H1 (cell line): ENCODE results near the gene ARL5C.

Experiments
- CBX8 ChIP-seq: fragments of 300-800, 300-1000 bp; sonication (generic); IDR thresholded peaks from 2 replicates; pipeline ENCODE4 v1.7.1; 2016; ENCODE audit warnings: low read depth, low read length, borderline replicate concordance
- EP300 ChIP-seq, 2 experiments: IDR thresholded peaks; 1 replicate in 1 of 2; 2 replicates in 1 of 2; pipeline ENCODE4 v1.6.1; 2011 to 2012; ENCODE audit warnings: low read depth in 2 of 2, low read length in 2 of 2, mild to moderate bottlenecking in 2 of 2, borderline replicate concordance in 1 of 2, inconsistent platforms in 1 of 2, moderate library complexity in 1 of 2
- FOSL1 ChIP-seq: IDR thresholded peaks from 2 replicates; pipeline ENCODE4 v1.6.1; 2011; ENCODE audit warnings: mild to moderate bottlenecking, low read depth, low read length, moderate library complexity; ENCODE audit not compliant: insufficient read depth
- HDAC6 ChIP-seq: IDR thresholded peaks from one replicate; pipeline ENCODE4 v1.7.1; 2012; ENCODE audit warnings: low read depth, mild to moderate bottlenecking, inconsistent platforms, low read length, moderate library complexity
- KDM1A ChIP-seq: fragments of 200-600, 300-600 bp; sonication (generic); IDR thresholded peaks from 2 replicates; pipeline ENCODE4 v1.7.1; 2016; ENCODE audit warnings: mild to moderate bottlenecking, low read length, borderline replicate concordance
- POLR2AphosphoS5 ChIP-seq: IDR thresholded peaks from 2 replicates; pipeline ENCODE4 v1.6.1; 2011; ENCODE audit warnings: low read depth, low read length
- SAP30 ChIP-seq: fragments of 300-600 bp; sonication (generic); IDR thresholded peaks from 2 replicates; pipeline ENCODE4 v1.7.1; 2012; ENCODE audit warnings: low read length, moderate library complexity, mild to moderate bottlenecking, inconsistent platforms; ENCODE audit not compliant: insufficient read depth, insufficient replicate concordance
- SP1 ChIP-seq: IDR thresholded peaks from 2 replicates; pipeline ENCODE4 v1.6.1; 2011; ENCODE audit warnings: low read depth, low read length
- SP2 ChIP-seq: IDR thresholded peaks from 2 replicates; pipeline ENCODE4 v1.6.1; 2012; ENCODE audit warnings: mild to moderate bottlenecking, low read length, inconsistent platforms
- TBP ChIP-seq: IDR thresholded peaks from 2 replicates; pipeline ENCODE4 v1.6.1; 2011; ENCODE audit warnings: low read depth, low read length, improper control_type of control experiment
- USF2 ChIP-seq: IDR thresholded peaks from 2 replicates; pipeline ENCODE4 v1.6.1; 2011; ENCODE audit warnings: low read length, improper control_type of control experiment
- YY1 ChIP-seq: IDR thresholded peaks from 2 replicates; pipeline ENCODE4 v1.6.1; 2011; ENCODE audit warnings: low read depth, mild to moderate bottlenecking, low read length
- TF ChIP-seq, protein P1 (sequence below), 3 experiments: IDR thresholded peaks; 1 replicate in 2 of 3; 2 replicates in 1 of 3; pipeline versions ENCODE4 v1.5.1 to v1.6.1; 2011; ENCODE audit warnings: low read length in 3 of 3, mild to moderate bottlenecking in 3 of 3, inconsistent platforms in 2 of 3, low read depth in 1 of 3, moderate library complexity in 1 of 3; ENCODE audit not compliant: insufficient read depth in 1 of 3; ENCODE audit errors: control extremely low read depth in 1 of 3
- TF ChIP-seq, protein P2 (sequence below): IDR thresholded peaks from 2 replicates; pipeline ENCODE4 v1.6.1; 2012; ENCODE audit warnings: inconsistent platforms

GRCh38 chr17:39174920-39175694 is 9.1 kb upstream of the ARL5C start:
- TF ChIP-seq KDM1A (no peak), TBP (no peak; the same call in 1 of the 2 replicates), EP300 (IDR thresholded peaks at IDR 0.05; ENCODE audit: borderline replicate concordance in 1 of 2, low read depth in 2 of 2, low read length in 2 of 2) (no peak), YY1 (no peak), SAP30 (no peak), HDAC6 (no peak), POLR2AphosphoS5 (peak; percentile 59; the same call in 1 of the 2 replicates), FOSL1 (no peak), CBX8 (no peak), SP1 (no peak), USF2 (no peak), SP2 (no peak)
- TF ChIP-seq, protein P1, sequence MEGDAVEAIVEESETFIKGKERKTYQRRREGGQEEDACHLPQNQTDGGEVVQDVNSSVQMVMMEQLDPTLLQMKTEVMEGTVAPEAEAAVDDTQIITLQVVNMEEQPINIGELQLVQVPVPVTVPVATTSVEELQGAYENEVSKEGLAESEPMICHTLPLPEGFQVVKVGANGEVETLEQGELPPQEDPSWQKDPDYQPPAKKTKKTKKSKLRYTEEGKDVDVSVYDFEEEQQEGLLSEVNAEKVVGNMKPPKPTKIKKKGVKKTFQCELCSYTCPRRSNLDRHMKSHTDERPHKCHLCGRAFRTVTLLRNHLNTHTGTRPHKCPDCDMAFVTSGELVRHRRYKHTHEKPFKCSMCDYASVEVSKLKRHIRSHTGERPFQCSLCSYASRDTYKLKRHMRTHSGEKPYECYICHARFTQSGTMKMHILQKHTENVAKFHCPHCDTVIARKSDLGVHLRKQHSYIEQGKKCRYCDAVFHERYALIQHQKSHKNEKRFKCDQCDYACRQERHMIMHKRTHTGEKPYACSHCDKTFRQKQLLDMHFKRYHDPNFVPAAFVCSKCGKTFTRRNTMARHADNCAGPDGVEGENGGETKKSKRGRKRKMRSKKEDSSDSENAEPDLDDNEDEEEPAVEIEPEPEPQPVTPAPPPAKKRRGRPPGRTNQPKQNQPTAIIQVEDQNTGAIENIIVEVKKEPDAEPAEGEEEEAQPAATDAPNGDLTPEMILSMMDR (IDR thresholded peaks at IDR 0.05; ENCODE audit: control extremely low read depth in 1 of 3, insufficient read depth in 1 of 3, low read depth in 1 of 3, low read length in 3 of 3), result peak; percentile 87 to 92 (median 91)
- TF ChIP-seq, protein P2, sequence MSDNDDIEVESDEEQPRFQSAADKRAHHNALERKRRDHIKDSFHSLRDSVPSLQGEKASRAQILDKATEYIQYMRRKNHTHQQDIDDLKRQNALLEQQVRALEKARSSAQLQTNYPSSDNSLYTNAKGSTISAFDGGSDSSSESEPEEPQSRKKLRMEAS, result 0 out of 2 replicates have a peak, but pooled peaks have one; percentile 29
